Adrenal gland (tissue), 12 donors: ENCODE data around the gene YTHDF1. TPM values are rescaled to one million over a fixed set of nuclear protein-coding genes. Genes with fewer than 3 reads are reported as not detected.

ENCODE experiments used
- DNase-seq, 7 donors: peaks; one replicate each; pipeline ENCODE4 v3.0.0-alpha.2; 2019 to 2020
- H3K27ac ChIP-seq, 5 donors: fragments of 200-600 bp; sonication (generic) in 4 of 5; 1 replicate in 3 of 5; 2 replicates in 2 of 5; pipeline versions ENCODE4 v1.5.1 to v1.8.0; 2016 to 2020; ENCODE audit warnings: mild to moderate bottlenecking in 1 of 5
- H3K27me3 ChIP-seq: fragments of 200-600 bp; 2 replicates; pipeline ENCODE4 v1.8.0; 2021
- H3K36me3 ChIP-seq, 2 donors: fragments of 200-600 bp; replicated peaks in 1 of 2; 1 replicate in 1 of 2; 2 replicates in 1 of 2; pipeline versions ENCODE4 v1.5.1 to v1.8.0; 2018 to 2022
- H3K4me1 ChIP-seq, 2 donors: fragments of 200-600 bp; replicated peaks in 1 of 2; 1 replicate in 1 of 2; 2 replicates in 1 of 2; pipeline versions ENCODE4 v1.5.1 to v1.8.0; 2018 to 2021
- H3K4me3 ChIP-seq, 4 donors: fragments of 200-600 bp; sonication (generic) in 3 of 4; one replicate each; pipeline ENCODE4 v1.5.1; 2016 to 2018
- H3K9me3 ChIP-seq, 3 donors: fragments of 200-600 bp; sonication (generic) in 1 of 3; replicated peaks in 1 of 3; 1 replicate in 2 of 3; 2 replicates in 1 of 3; pipeline versions ENCODE4 v1.5.1 to v1.8.0; 2016 to 2021
- POLR2A ChIP-seq, 2 donors: fragments of 450-650 bp; IDR thresholded peaks; one replicate each; pipeline ENCODE4 v1.6.1; 2017; ENCODE audit warnings: antibody characterized with exemption in 2 of 2, mild to moderate bottlenecking in 2 of 2, moderate library complexity in 1 of 2
- WGBS, 4 donors: extraction: QIAGEN DNeasy Blood & Tissue Kit in 2 of 4; methylation state at CpG; one replicate each; pipeline versions ENCODE4 v1.1.5 to v1.1.7; 2013 to 2017; 5-methylcytosine and 5-hydroxymethylcytosine counted together
- intact Hi-C, 2 donors: fragments of 100-400 bp; cut with DNase I; formaldehyde crosslinking; loops; one replicate each; pipeline versions ENCODE4 v1.14.1 to v1.15.0; 2022 to 2023
- polyA plus RNA-seq, 3 donors: library from polyadenylated mRNA; stranded (reverse); fragments of 200-250 nt in 2 of 3; fragments of 350-450 nt in 1 of 3; fragmentation: Illumina TruSeq in 1 of 3; extraction: RNeasy Lipid Tissue Mini Kit (QIAGEN cat#74804) in 1 of 3; gene quantifications; one replicate each; pipeline ENCODE4 v1.2.3, GENCODE V29; 2013 to 2014
- total RNA-seq, 9 donors: library from RNA; depleted of rRNA in 4 of 9; stranded (reverse); fragments of >200 nt in 4 of 9; fragments of 120-200 nt in 1 of 9; fragmentation: NEBNext Ultra II Directional in 1 of 9; extraction: Animal tissue kit (Norgen Biotek cat#: 25700) in 1 of 9; gene quantifications; one replicate each; pipeline versions ENCODE4 v1.1.0 to v1.2.4, GENCODE V29; 2013 to 2023
- TF ChIP-seq, protein P1 (sequence below), 6 experiments: fragments of 450-650 bp in 4 of 6; fragments of 200-600 bp in 2 of 6; sonication (generic) in 1 of 6; IDR thresholded peaks; 1 replicate in 5 of 6; 2 replicates in 1 of 6; pipeline versions ENCODE4 v1.5.1 to v1.8.0; 2016 to 2021; ENCODE audit warnings: antibody characterized with exemption in 6 of 6, mild to moderate bottlenecking in 2 of 6, moderate library complexity in 1 of 6
- donor health status: healthy with polysubstance abuse.
- donor health status: Bipolar disorder and iron deficiency.
- donor health status: DM: yes; HTN: yes; CAD: no.
- donor health status: DM: no; HTN: no; CAD: no.
- donor health status: DM: no; HTN: no; CAD: no.
- donor health status: DM: yes; HTN: yes; CAD: no.

YTHDF1 gene
- total and polyA plus RNA-seq, 12 donors: 18.1 to 41.9 (median 32.5) TPM

DNA sequence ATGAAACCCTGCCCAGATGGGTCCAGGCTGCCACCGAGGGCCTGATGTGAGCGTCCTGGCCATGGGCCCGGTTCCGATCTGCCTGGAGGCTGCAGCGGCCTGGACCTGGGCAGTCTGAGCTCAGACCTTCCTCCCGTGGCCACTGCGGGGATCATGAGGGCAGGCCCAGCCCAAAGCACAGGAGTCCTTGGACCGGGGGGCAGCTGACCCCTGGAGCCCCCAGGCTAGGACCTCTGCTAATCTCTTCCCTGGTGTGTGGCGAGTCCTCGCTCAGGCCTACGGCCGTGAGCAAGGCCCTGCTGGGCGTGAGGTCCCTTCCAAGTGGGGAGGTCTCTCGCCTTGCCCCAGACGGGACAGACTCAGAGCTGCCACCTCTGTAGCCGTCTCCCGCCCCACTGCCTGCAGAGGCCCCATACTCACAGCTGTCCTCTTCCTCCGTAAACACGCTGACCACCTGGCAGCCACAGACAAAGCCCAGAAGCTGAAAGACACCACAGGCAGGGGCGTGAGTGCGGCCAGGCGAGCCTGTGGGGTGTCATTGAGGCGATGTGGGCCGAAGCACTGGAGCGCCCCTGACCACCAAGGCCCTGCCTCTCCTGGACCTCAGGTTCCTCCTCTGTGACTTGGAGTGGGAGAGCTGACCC lies 27.8 kb upstream of the YTHDF1 start:
- H3K36me3 ChIP-seq: no peaks in the 10 kb centered on the region
- H3K9me3 ChIP-seq: no peaks in the 10 kb centered on the region
- no peak for TF ChIP-seq POLR2A (IDR thresholded peaks at IDR 0.05)
- TF ChIP-seq, protein P1, sequence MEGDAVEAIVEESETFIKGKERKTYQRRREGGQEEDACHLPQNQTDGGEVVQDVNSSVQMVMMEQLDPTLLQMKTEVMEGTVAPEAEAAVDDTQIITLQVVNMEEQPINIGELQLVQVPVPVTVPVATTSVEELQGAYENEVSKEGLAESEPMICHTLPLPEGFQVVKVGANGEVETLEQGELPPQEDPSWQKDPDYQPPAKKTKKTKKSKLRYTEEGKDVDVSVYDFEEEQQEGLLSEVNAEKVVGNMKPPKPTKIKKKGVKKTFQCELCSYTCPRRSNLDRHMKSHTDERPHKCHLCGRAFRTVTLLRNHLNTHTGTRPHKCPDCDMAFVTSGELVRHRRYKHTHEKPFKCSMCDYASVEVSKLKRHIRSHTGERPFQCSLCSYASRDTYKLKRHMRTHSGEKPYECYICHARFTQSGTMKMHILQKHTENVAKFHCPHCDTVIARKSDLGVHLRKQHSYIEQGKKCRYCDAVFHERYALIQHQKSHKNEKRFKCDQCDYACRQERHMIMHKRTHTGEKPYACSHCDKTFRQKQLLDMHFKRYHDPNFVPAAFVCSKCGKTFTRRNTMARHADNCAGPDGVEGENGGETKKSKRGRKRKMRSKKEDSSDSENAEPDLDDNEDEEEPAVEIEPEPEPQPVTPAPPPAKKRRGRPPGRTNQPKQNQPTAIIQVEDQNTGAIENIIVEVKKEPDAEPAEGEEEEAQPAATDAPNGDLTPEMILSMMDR (IDR thresholded peaks at IDR 0.05): no peak
- H3K4me3 ChIP-seq: no peak overlapping the region
- no peak for DNase-seq
- intact Hi-C loops: no loop called here
- peaks cover 9% of the 10 kb centered on the region for H3K27me3 ChIP-seq
- WGBS, 4 donors: 60 to 84% (median 82%) methylated on average over 3 to 25 of the region's 25 CpGs
- no peak overlapping the region for H3K27ac ChIP-seq
- H3K4me1 ChIP-seq: no peaks in the 10 kb centered on the region

GRCh38 chr20:63242736-63243135 lies 26.8 kb upstream of the YTHDF1 start:
- H3K27me3 ChIP-seq: peaks cover 4% of the 10 kb centered on the region
- intact Hi-C loops: no loop called here
- DNase-seq: no peak

GRCh38 chr20:63241272-63241671 lies 25.3 kb upstream of the YTHDF1 start:
- H3K27me3 ChIP-seq: no peaks in the 10 kb centered on the region
- 34 to 47% (median 46%) methylated on average over 11 of the region's 11 CpGs for WGBS, 4 donors
- H3K4me1 ChIP-seq: no peaks in the 10 kb centered on the region
- no peak for TF ChIP-seq POLR2A (IDR thresholded peaks at IDR 0.05)
- TF ChIP-seq, protein P1 (IDR thresholded peaks at IDR 0.05): no peak
- H3K9me3 ChIP-seq: no peaks in the 10 kb centered on the region
- no peaks in the 10 kb centered on the region for H3K36me3 ChIP-seq
- H3K27ac ChIP-seq: no peak overlapping the region
- DNase-seq: no peak
- H3K4me3 ChIP-seq: no peak overlapping the region
- intact Hi-C loops: no loop called here

More at GRCh38 chr20:63242736-63243135, 26.8 kb upstream of the YTHDF1 start:
- WGBS, 4 donors: 81 to 89% (median 85%) methylated on average over 6 to 21 of the region's 21 CpGs
- H3K4me1 ChIP-seq: no peaks in the 10 kb centered on the region
- H3K4me3 ChIP-seq: no peak overlapping the region
- no peaks in the 10 kb centered on the region for H3K36me3 ChIP-seq
- TF ChIP-seq, protein P1 (IDR thresholded peaks at IDR 0.05): no peak
- no peak for TF ChIP-seq POLR2A (IDR thresholded peaks at IDR 0.05)
- no peaks in the 10 kb centered on the region for H3K9me3 ChIP-seq
- H3K27ac ChIP-seq: no peak overlapping the region

GRCh38 chr20:63240004-63240403 lies 24.1 kb upstream of the YTHDF1 start:
- TF ChIP-seq POLR2A (IDR thresholded peaks at IDR 0.05): no peak
- TF ChIP-seq, protein P1 (IDR thresholded peaks at IDR 0.05): no peak
- intact Hi-C loops: no loop called here

More at GRCh38 chr20:63240004-63240403, 24.1 kb upstream of the YTHDF1 start:
- Histone ChIP-seq H3K27ac (no peak overlapping the region), H3K27me3 (no peaks in the 10 kb centered on the region), H3K4me3 (no peak overlapping the region), H3K36me3 (no peaks in the 10 kb centered on the region), H3K4me1 (no peaks in the 10 kb centered on the region), H3K9me3 (no peaks in the 10 kb centered on the region)
- no peak for DNase-seq
- 67 to 93% (median 81%) methylated on average over 1 to 11 of the region's 11 CpGs; no CpG with 5 or more reads in 1 of the 4 donors for WGBS, 4 donors
